ENCODE data around the gene CLEC4A. TPM values are rescaled to one million over a fixed set of nuclear protein-coding genes. Genes with fewer than 3 reads are reported as not detected.

CLEC4A gene
- total RNA-seq, 1 donor from 2014 or later: 0.33 TPM

Other genes with a start within 250 kb of the CLEC4A start
- gene SLC2A3, start 187.4 kb upstream of the CLEC4A start, total RNA-seq: 9.4 TPM
- 5.2 TPM for gene FOXJ2, start 90.9 kb upstream of the CLEC4A start, total RNA-seq
- gene C3AR1, start 57.3 kb upstream of the CLEC4A start, total RNA-seq: 2.3 TPM
- 14.2 TPM for gene NECAP1, start 41.3 kb upstream of the CLEC4A start, total RNA-seq
- gene ZNF705A, start 33.4 kb downstream of the CLEC4A start, total RNA-seq: not detected
- gene FAM90A1, start 104.0 kb downstream of the CLEC4A start, total RNA-seq: not detected